ENCODE data around the gene GTF2H4.

DNA sequence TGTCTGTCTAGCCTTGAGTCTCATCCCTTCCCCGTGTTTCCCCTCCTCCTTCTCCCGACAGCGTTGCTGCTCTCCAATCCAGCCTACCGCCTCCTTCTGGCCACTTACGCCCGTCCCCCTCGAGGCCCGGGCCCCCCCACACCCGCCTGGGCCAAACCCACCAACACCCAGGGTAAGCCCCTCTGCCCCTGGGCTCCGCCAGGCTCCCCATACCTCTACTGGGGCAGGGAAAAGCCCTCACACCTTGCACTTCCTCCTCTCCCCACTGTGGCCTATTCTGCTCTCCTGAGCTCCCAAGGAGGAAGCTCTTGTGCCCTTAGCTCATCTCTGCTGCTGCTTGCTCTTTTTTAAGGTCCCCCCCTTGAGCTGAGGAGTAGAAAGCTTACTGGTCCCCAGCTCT lies 12.7 kb upstream of the GTF2H4 start:
- TF ChIP-seq, protein P1, sequence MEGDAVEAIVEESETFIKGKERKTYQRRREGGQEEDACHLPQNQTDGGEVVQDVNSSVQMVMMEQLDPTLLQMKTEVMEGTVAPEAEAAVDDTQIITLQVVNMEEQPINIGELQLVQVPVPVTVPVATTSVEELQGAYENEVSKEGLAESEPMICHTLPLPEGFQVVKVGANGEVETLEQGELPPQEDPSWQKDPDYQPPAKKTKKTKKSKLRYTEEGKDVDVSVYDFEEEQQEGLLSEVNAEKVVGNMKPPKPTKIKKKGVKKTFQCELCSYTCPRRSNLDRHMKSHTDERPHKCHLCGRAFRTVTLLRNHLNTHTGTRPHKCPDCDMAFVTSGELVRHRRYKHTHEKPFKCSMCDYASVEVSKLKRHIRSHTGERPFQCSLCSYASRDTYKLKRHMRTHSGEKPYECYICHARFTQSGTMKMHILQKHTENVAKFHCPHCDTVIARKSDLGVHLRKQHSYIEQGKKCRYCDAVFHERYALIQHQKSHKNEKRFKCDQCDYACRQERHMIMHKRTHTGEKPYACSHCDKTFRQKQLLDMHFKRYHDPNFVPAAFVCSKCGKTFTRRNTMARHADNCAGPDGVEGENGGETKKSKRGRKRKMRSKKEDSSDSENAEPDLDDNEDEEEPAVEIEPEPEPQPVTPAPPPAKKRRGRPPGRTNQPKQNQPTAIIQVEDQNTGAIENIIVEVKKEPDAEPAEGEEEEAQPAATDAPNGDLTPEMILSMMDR (IDR thresholded peaks at IDR 0.05) = no peak
- no peak for TF ChIP-seq EZH2phosphoT487 (IDR thresholded peaks at IDR 0.05)
